ENCODE measurements around the gene FAAP100.

DNA sequence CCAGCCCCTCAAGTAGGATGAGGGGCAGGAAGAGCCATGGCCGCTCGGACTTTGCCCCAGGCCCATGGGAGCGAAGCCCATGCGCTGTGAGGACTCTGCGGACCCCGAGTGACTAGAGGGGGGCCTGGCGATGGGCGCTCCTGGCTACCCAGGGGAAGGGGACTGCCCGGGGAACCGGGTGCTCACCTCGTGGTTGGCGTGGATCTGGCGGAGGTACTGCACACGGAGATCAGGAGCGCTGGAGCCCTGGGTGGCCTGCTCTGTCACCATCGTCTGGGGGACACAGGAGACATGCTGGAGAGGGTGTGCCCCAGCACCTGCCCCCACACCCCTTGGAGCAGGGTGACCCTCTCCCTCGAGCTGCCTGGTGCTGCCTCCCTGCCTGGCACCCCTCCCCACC lies 11.0 kb downstream of the FAAP100 start:
- TF ChIP-seq POLR2A (IDR thresholded peaks at IDR 0.05) (no peak), EP300 (IDR thresholded peaks at IDR 0.05) (no peak)
- TF ChIP-seq, protein P1, sequence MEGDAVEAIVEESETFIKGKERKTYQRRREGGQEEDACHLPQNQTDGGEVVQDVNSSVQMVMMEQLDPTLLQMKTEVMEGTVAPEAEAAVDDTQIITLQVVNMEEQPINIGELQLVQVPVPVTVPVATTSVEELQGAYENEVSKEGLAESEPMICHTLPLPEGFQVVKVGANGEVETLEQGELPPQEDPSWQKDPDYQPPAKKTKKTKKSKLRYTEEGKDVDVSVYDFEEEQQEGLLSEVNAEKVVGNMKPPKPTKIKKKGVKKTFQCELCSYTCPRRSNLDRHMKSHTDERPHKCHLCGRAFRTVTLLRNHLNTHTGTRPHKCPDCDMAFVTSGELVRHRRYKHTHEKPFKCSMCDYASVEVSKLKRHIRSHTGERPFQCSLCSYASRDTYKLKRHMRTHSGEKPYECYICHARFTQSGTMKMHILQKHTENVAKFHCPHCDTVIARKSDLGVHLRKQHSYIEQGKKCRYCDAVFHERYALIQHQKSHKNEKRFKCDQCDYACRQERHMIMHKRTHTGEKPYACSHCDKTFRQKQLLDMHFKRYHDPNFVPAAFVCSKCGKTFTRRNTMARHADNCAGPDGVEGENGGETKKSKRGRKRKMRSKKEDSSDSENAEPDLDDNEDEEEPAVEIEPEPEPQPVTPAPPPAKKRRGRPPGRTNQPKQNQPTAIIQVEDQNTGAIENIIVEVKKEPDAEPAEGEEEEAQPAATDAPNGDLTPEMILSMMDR (IDR thresholded peaks at IDR 0.05): no peak

Data from ovary (tissue), 3 donors.